Central memory CD8-positive, alpha-beta T cell (primary cell): Measurements from ENCODE around the gene KIF25.

ENCODE experiments used
- ATAC-seq: fragments of 150-1000 bp; cut with Tn5 transposase; replicated peaks from 2 replicates; pipeline ENCODE4 v1.10.0; 2022; ENCODE audit warnings: mild to moderate bottlenecking, moderate FRiP score, moderate number of reproducible peaks; ENCODE audit not compliant: poor library complexity, severe bottlenecking; ENCODE audit errors: extremely low read depth
- DNase-seq, 2 donors: peaks; one replicate each; pipeline ENCODE4 v3.0.0; 2021; ENCODE audit warnings: low spot score in 2 of 2
- H3K27ac Mint-ChIP-seq: one replicate; pipeline ENCODE4 v1.8.0; 2022; ENCODE audit warnings: low read depth, mild to moderate bottlenecking, moderate library complexity, mixed read lengths
- H3K27me3 Mint-ChIP-seq: one replicate; pipeline ENCODE4 v1.8.0; 2022; ENCODE audit warnings: mixed read lengths
- H3K36me3 Mint-ChIP-seq: one replicate; pipeline ENCODE4 v1.8.0; 2022; ENCODE audit warnings: mild to moderate bottlenecking, moderate library complexity, mixed read lengths; ENCODE audit not compliant: insufficient read depth
- H3K4me1 Mint-ChIP-seq: one replicate; pipeline ENCODE4 v1.8.0; 2022; ENCODE audit warnings: mixed read lengths
- H3K4me3 Mint-ChIP-seq: one replicate; pipeline ENCODE4 v1.8.0; 2022; ENCODE audit warnings: mild to moderate bottlenecking, moderate library complexity, mixed read lengths
- H3K9me3 Mint-ChIP-seq: one replicate; pipeline ENCODE4 v1.8.0; 2022; ENCODE audit warnings: mixed read lengths

KIF25 gene

DNA sequence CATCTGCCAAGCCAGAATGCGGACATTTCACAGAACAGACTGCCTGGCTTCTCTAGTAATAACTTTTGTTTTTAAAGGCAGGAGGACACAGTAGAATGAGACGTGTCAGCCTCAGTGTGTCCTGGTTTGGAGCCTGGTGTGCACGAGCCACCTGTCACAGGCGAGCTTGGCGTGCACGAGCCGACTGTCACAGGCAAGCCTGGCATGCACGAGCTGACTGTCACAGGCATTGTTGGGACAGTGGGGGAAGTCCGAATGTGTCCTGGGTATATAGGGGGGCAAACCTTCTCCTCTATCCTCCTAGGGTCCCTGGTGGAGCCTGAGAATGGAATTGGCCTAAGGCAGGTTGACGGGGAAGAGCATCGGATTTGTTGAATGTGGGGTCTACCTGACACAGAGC, 7.5 kb downstream of the KIF25 start:
- H3K27me3 Mint-ChIP-seq: peaks cover 10% of the 10 kb centered on the region
- no peak for ATAC-seq
- H3K4me1 Mint-ChIP-seq: no peaks in the 10 kb centered on the region
- DNase-seq: no peak
- no peak overlapping the region for H3K27ac Mint-ChIP-seq
- no peak overlapping the region for H3K4me3 Mint-ChIP-seq
- peaks cover 5% of the 10 kb centered on the region for H3K9me3 Mint-ChIP-seq
- no peaks in the 10 kb centered on the region for H3K36me3 Mint-ChIP-seq

DNA sequence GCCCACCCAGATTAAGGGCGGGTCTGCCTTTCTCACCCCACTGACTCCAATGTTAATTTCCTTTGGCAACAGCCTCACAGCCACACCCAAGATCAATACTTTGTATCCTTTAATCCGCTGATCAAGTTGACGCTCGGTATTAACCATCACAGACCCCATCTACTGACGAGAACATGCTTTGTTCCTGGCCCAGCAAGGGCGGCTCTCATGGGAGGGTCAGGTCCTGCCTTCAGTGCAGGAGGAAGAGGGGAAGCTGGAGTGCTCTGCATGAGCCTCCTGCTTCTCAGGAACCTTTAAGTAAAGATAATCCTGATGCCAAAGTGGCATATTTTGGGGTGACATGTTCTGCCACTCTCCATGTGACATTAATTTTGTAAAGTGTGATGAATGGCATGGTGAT, 8.3 kb downstream of the KIF25 start:
- no peak for DNase-seq
- Mint-ChIP-seq H3K36me3 (no peaks in the 10 kb centered on the region), H3K9me3 (peaks cover 14% of the 10 kb centered on the region), H3K27me3 (peaks cover 10% of the 10 kb centered on the region), H3K27ac (no peak overlapping the region), H3K4me3 (no peak overlapping the region), H3K4me1 (no peaks in the 10 kb centered on the region)
- no peak for ATAC-seq

GRCh38 chr6:168007592-168008338, 10.3 kb downstream of the KIF25 start:
- ATAC-seq: no peak
- no peak overlapping the region for H3K27ac Mint-ChIP-seq

GRCh38 chr6:168009331-168009730, 11.9 kb downstream of the KIF25 start:
- Mint-ChIP-seq H3K36me3 (no peaks in the 10 kb centered on the region), H3K9me3 (peaks cover 32% of the 10 kb centered on the region), H3K27ac (no peak overlapping the region), H3K4me3 (no peak overlapping the region), H3K27me3 (peaks cover 13% of the 10 kb centered on the region), H3K4me1 (no peaks in the 10 kb centered on the region)
- DNase-seq (no peak), ATAC-seq (no peak)

More at GRCh38 chr6:168007592-168008338, 10.3 kb downstream of the KIF25 start:
- Mint-ChIP-seq H3K9me3 (peaks cover 27% of the 10 kb centered on the region), H3K27me3 (peaks cover 10% of the 10 kb centered on the region), H3K4me1 (no peaks in the 10 kb centered on the region), H3K36me3 (no peaks in the 10 kb centered on the region), H3K4me3 (no peak overlapping the region)
- DNase-seq: no peak

DNA sequence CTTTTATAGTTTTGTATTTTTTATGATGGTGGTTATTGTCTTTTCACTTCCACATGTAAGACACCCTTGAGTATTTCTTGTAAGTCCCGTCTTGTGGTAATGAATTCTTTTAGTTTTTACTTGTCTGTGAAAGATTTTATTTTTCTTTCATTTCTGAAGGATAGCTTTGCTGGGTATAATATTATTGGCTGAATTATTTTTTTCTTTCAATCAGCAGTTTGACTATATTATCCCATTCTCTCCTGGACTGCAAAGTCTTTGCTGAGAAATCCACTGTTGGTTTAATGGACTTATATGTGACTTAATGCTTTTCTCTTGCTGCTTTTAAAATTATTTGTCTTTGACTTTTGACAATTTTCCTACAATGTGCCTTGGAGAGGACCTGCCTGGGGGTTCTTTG, 13.8 kb downstream of the KIF25 start:
- Mint-ChIP-seq H3K4me1 (no peaks in the 10 kb centered on the region), H3K27ac (no peak overlapping the region), H3K27me3 (peaks cover 23% of the 10 kb centered on the region)

GRCh38 chr6:168012431-168013249, 15.2 kb downstream of the KIF25 start:
- DNase-seq (no peak), ATAC-seq (no peak)
- Mint-ChIP-seq H3K27ac (no peak overlapping the region), H3K4me1 (no peaks in the 10 kb centered on the region), H3K27me3 (peaks cover 37% of the 10 kb centered on the region), H3K4me3 (no peak overlapping the region), H3K36me3 (no peaks in the 10 kb centered on the region), H3K9me3 (peaks cover 32% of the 10 kb centered on the region)

More for the DNA sequence above, 13.8 kb downstream of the KIF25 start:
- Mint-ChIP-seq H3K36me3 (no peaks in the 10 kb centered on the region), H3K9me3 (peaks cover 32% of the 10 kb centered on the region), H3K4me3 (no peak overlapping the region)
- ATAC-seq: no peak
- DNase-seq: no peak

- Mint-ChIP-seq H3K27me3 (peaks cover 37% of the 10 kb centered on the region), H3K9me3 (peaks cover 32% of the 10 kb centered on the region), H3K4me3 (no peak overlapping the region), H3K4me1 (no peaks in the 10 kb centered on the region), H3K27ac (no peak overlapping the region), H3K36me3 (no peaks in the 10 kb centered on the region)
- DNase-seq: no peak
- no peak for ATAC-seq
These were observed 15.9 kb downstream of the KIF25 start for GRCh38 chr6:168013250-168013915.

- Mint-ChIP-seq H3K27ac (no peak overlapping the region), H3K9me3 (peaks cover 33% of the 10 kb centered on the region), H3K4me1 (no peaks in the 10 kb centered on the region), H3K27me3 (peaks cover 45% of the 10 kb centered on the region), H3K36me3 (no peaks in the 10 kb centered on the region), H3K4me3 (no peak overlapping the region)
- DNase-seq (no peak), ATAC-seq (no peak)
These were observed 17.0 kb downstream of the KIF25 start for GRCh38 chr6:168014428-168014827.

DNA sequence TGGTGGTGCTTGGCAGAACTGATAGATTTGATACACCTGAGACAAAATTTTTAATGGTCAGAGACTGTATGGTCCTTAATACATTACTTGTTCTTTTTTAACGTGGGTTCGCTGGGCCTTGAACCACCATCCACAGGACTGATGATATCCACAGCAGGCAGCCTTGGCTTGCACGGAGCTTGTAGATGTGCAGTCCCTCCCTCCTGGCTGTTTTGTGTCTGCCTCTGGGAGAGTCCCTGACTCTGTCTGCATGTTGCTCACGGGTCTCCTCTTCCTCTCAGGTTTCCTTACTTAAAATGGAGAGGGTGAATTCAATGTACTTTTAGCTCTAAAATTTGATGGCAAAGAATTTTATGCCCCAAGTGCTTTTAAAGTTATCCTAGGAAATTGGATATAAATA, 17.5 kb downstream of the KIF25 start:
- H3K27me3 Mint-ChIP-seq: peaks cover 51% of the 10 kb centered on the region
- H3K36me3 Mint-ChIP-seq: no peaks in the 10 kb centered on the region
- H3K4me1 Mint-ChIP-seq: no peaks in the 10 kb centered on the region
- H3K27ac Mint-ChIP-seq: no peak overlapping the region
- peaks cover 33% of the 10 kb centered on the region for H3K9me3 Mint-ChIP-seq
- H3K4me3 Mint-ChIP-seq: no peak overlapping the region
- ATAC-seq (no peak), DNase-seq (no peak)

DNA sequence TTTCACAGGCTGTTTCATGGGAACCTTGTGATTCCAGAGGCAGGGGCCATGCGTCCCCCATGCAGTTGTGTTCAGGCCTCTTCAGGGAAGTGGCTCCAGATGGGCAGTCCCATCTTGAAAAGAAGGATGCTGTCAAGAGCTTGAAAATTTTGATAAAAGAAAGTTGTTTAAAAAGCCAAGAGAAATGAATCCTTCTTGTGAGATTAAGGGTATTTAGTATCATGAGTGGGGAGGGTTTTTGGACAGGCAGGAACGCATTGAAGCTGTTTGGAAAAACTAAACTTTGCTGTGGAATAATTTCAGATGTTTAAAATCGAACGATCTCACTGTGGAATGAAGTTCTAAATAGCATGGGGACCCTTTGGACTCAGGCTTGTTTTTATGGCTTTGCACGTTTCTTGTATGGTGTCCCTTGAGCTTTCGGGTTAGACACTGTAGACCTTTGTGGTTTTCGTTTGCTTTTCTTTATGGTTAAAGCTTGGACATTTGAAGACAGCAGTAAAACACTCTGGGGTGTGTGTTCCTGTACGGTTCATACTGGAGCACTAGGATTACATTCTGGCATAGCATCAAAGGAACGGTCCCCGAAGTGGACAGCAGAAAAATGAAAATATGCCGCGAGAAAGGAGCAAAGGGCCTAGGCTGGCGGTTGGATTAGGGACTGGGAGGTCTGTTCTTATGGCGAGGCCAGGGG, 18.2 kb downstream of the KIF25 start:
- Mint-ChIP-seq H3K27ac (no peak overlapping the region), H3K36me3 (no peaks in the 10 kb centered on the region), H3K27me3 (peaks cover 56% of the 10 kb centered on the region), H3K9me3 (peaks cover 27% of the 10 kb centered on the region), H3K4me3 (no peak overlapping the region), H3K4me1 (no peaks in the 10 kb centered on the region)
- DNase-seq: no peak
- no peak for ATAC-seq

GRCh38 chr6:168016176-168016620, 18.7 kb downstream of the KIF25 start:
- no peak for ATAC-seq
- peaks cover 21% of the 10 kb centered on the region for H3K9me3 Mint-ChIP-seq
- no peak overlapping the region for H3K4me3 Mint-ChIP-seq
- H3K27me3 Mint-ChIP-seq: peaks cover 56% of the 10 kb centered on the region
- no peaks in the 10 kb centered on the region for H3K4me1 Mint-ChIP-seq
- no peak overlapping the region for H3K27ac Mint-ChIP-seq
- no peaks in the 10 kb centered on the region for H3K36me3 Mint-ChIP-seq
- no peak for DNase-seq
